HG02943 (cell line): ENCODE data around the gene UGGT1.
"Not testable (repeated sequence)": the region's sequence is repeated elsewhere in the genome, so short reads cannot be mapped to it uniquely, and the experiment has no call there.

Experiments
- ATAC-seq: cut with Tn5 transposase; IDR thresholded peaks from one replicate; pipeline ENCODE4 v1.9.1; 2021; ENCODE audit warnings: mild to moderate bottlenecking, low read depth, moderate library complexity; ENCODE audit not compliant: unreplicated experiment

The UGGT1 gene

DNA sequence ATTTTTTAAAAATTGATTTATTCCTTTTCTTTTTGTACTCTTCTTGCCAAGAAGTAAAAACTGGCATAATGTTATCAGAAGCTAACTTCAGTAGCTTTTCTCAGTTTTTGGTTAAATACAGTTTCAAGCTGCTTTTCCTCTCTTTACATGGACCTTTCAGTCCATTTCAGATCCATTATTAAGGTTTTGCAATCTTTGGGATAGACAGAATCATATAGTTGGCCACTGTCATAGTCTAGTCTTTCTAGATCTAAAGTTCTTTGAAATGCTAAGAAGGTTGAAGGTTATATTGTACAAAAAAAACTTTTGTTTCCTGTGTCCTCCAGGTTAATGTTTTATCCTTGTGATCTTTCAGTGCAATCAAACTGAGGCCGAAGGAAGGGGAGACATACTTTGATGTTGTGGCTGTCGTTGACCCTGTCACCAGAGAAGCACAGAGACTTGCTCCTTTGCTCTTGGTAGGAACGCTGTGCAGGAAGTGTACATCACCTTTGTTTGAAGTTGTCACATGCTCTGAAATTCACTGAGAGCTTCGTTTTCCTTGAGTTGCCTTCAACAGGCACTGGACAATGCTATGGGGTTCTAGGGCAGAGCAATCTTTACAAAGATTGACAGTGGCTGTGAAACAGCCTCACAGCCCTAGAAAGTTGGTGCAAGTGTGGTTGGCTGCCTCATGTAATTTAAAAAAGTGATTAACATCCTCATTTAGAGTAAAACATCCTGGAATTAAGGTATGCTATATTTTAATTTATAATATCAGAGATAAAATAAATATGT is 79.1 kb downstream of the UGGT1 start:
- no peak for ATAC-seq

DNA sequence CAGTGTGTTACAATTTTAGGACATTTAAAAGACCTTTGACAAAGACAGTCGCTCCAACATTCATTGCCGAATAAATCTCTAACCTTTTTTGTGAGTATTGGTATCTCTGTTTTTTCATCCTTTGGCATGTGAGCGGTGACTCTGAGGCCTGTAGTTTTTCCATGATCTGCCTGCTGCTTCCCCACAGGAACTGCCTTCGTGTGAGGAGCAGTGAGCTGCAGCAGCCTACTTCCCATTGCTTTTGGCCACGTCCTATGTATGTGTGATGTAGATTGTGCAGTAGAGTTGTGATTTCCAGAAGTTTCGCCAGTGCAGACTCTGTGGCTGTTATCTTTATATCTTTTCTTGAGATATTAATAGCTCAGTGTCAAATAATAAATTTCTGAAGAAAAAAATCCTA is 79.8 kb downstream of the UGGT1 start:
- ATAC-seq = no peak

DNA sequence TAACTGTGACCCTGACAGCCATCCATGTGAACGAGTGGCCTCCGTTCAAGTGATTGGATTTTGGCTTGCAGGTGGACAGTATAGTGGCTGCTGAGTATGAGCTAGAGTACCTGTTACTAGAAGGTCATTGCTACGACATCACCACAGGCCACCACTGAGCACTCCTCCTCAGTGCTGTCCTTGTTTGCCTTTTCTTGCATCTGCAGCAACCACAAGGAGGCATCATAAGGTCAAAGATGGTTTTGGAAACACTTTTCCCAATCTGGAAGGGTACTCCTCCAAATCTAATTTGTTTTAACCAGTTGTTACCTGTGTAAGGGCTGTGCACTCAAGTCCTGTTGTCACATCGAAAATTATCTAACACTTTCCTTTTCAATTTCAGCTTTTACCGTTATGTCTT is 81.2 kb downstream of the UGGT1 start:
- no peak for ATAC-seq

DNA sequence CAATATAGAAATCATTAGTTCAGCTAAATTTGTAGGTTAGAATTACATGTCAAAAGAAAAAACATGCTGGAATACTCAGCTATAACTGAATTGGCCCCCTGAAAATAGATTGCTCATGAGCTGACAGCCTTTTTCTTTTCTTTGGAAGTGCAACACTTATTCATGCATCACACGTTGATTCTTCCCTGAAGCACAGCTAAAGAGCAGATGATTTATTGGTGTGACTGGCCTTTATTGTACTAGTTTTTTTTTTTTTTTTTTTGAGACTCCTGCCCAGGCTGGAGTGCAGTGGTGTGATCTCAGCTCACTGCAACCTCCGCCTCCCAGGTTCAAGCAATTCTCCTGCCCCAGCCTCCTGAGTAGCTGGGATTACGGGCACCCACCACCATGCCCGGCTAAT is 83.1 kb downstream of the UGGT1 start:
- not testable (repeated sequence) for ATAC-seq

DNA sequence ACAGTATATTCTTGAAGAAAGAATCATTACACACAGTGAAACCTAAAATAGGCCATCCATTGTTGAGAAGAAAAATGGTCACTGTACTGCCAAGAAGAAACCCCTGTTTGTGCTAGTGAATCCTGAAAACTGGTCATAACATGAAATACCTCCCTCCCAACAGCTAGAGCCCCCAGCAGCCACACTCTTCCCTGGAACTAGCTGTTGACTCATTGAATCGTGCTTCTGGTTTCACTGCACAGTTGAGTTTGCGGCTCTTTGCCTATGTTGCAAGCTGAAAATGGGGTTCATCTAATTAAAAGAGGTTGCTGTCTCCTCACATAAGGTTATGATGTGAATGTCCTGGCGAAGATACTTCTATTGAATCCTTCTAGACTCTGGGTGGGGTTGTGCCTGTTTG is 86.3 kb downstream of the UGGT1 start:
- ATAC-seq = no peak

DNA sequence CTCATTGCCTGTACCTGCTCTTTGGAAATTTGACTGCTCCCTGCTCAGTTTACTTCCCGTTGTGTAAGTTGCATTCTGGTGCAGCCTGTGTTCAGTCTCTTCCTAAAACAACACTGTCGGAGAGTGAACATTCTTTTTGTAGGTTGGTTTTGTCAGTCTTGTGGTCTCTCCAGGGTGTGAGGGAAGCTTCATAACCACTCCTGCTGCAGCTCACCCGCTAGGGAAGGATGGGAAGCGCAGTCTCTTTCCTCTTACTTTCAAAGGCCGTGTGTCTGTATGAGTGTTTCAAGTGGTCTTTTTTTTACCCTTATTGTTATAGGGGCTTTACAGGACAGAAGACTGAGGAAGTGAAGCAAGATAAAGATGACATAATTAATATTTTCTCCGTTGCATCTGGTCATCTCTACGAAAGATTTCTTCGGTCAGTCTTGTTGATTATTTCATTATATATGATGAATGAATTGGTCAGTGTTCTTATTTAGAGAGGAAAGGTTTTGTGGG is 87.2 kb downstream of the UGGT1 start:
- ATAC-seq = no peak

DNA sequence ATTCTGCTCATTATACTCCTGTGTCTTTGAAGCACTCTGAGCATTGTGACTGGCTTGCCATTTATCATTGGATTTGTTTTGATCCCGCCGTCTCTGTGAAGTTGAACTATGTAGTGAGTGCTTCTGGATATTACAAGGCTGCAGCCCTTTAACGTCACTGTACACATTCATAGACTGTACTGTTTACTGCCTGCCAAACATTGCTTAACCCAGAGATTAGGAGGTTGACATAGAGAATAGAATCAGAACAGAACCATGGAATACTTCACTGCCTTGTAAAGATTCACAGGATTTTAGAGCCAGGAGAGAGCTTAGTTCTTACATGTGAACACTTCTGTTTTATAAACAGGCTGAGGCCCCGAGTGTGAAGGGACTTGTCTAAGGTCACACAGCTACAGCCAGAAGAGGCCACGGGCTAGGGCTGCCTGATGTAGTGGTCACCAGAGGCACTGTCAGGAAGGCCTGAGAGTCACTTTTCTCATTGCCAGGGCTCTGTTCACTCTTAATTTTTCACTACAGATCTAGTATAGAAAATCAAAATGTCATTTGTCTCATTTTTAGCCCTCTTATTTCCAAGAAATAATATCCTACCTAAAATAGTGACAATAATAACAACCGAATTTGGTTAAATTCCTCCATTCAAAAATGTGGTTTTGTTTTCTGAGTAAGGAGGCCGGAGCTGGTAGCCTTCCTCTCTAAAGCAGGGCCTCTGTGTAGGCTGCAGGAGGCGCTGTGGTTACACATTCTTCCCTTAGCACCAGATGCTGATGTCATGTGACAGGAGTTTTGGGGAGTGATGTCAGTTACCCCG is 87.9 kb downstream of the UGGT1 start:
- ATAC-seq = no peak

DNA sequence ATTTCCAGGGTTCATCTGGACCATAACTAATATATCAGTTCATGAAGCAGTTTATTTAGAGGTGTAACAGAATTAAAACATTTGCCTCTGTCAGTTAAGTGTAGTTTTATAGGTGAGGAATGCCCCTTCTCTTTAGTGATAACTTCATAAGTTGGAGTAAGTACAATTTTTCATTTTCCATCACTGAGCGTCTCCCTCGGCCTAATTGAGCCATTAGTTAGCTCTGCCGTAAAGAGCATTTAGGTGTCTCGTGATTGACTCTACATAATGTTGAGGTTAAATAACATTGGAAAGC is 88.4 kb downstream of the UGGT1 start:
- no peak for ATAC-seq

DNA sequence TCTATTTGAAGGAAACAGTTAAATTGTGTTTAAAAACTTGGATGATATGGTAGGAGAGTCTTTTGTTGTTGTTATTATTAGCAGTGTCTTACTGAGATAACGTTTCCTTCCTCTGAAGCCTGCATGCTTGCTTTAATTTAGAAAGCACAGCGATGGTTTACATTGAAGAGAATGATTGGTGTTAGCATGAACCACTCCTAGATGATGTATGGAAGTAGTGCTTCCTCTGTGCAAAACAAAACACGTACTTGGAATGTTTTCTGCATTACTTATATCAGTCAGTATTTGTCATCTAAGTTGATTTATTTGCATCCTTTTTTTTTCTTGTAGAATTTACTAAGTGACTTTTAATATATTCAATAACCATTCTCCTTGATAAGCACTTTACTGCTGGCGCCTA is 89.0 kb downstream of the UGGT1 start:
- ATAC-seq = no peak

DNA sequence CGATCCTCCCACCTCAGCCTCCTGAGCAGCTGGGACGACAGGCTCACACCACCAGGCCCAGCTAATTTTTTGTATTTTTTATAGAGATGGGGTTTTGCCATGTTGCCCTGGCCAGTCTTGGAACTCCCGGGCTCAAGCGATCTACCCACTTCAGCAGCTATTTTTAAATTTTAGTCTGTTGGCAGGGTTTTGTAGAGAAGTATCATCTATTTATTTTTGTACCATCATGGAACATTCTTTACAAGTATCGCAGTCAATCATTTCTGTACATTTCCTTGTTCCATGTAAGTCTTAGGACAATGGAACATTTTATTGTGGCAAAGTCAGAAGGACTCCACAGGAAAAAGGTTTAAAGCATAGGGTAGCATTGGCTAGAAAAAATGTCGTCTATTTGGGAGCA is 94.6 kb downstream of the UGGT1 start:
- ATAC-seq = no peak

DNA sequence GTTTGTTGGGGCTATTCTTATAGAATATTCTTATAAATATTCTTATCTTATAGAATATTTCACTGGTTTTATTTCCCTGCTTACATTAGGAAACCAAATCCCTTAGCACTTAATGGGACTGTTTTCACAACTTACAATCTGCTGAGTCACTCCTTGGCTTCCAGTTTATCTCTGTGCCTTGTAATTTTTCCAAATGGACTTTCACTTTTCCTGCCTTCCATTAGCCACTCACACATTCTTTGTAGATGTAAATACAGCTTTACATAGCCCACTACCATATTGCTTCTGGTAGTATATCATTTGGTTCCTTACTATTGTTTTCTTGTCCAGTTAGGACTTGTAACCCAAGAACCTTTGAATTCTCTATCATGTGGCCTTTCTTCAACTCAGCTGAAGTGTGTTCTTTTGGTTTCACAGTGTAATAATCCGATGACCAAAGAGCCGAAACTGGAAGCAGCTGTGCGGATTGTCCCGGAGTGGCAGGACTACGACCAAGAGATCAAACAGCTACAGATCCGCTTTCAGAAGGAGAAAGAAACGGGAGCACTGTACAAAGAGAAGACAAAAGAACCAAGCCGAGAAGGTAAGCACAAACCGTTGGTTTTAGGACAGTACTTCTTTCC is 96.1 kb downstream of the UGGT1 start:
- no peak for ATAC-seq

DNA sequence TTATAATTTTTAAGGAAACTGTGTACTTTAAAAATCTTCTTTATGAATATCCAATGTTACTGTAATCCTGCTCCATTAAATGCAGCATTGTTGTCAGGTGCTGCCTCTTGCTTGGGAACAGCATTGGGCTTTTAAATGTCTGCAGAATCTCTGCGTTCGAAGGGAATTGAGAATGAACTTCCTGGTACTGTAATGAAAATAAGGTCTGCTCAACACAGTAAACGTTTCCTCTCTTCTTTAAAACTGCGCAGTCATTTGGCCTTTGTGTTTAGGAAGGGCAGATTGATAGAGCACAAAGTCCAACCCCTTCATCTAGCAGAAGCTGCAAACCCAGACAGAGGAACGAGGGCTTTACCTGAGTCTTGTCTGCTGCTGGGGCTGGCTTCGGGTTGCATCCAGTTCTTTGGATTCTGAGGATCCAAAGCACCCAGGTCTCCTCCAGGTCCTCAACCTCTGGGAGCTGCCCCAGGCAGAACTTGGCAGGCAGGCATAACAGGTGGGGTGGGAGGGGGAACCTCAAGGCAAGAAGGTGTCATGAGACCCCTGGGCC is 104.5 kb downstream of the UGGT1 start:
- ATAC-seq = no peak

DNA sequence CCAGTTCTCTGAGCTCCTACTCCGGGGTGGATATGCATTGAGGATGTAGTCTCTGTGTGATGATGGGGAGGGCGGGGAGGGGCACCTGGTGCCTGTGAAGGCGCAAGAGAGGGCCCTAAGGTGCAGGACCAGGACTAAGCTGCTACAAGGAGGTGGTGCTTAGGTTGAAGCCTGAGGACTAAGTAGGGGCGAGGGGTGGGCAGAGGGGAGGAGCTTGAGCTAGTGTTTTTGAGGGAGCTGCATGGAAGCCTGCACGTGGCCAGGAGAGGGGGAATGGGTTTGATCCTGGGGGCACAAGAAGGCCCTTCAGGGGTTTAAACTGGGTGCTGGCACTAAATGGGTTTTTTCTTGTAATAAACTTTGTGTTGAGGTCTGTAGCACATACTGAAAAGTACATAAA is 105.0 kb downstream of the UGGT1 start:
- no peak for ATAC-seq

DNA sequence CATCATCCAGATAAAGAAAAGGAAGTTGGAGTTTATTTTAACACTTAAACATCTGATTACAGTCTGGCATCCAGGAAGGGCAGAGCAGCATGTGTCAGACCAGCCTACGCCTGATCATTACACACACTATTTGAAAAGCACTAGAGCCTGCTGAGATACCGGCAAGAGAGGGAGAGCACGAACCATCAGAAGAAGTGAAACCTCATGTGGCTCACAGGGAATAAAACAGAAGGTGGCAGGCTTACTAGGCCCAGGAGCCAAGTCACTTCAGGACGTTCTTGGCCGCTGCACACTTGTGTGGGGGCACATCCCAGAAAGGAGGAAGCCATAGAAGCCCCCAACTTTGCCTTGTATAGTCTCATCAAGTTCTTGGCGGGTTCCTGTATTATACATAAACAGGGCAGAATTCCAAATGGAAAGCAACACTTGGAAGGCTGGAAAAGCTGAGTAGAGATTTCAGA is 105.5 kb downstream of the UGGT1 start:
- no peak for ATAC-seq

DNA sequence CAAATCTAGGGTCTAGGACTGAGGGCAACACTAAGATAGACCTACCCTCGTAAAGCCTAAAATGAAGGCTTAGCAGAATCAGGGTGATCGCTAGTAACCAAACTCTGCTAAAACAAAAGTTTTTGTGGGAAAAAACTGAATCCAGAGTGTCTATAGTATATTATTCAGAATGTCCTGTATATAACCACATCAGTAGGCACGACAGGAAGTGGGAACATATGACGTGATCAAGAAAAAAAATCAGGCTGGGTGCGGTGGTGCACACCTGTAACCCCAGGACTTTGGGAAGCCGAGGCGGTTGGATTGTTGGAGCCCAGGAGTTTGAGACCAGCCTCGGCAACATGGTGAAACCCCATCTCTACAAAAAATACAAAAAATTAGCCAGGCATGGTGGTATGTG is 106.1 kb downstream of the UGGT1 start:
- ATAC-seq = no peak

DNA sequence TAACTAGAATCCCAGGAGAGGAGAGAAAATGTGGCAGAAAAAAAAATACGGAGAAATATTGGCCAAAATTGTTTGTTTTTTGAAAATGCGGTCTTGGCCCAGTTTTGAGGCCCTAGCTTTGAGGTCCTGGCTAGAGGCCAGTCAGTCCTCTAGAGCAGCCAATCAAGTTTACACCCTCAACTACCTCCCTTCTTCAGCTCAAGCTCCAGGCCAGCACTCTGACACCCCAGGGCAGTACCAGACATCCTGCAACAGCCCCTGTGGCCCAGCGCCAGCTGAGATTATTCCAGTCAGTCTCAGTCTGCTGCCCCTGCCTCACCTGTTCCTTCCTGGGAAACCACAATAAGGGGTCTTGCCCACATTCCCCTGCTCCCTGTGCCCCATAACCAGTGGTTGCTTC is 107.7 kb downstream of the UGGT1 start:
- ATAC-seq = no peak

DNA sequence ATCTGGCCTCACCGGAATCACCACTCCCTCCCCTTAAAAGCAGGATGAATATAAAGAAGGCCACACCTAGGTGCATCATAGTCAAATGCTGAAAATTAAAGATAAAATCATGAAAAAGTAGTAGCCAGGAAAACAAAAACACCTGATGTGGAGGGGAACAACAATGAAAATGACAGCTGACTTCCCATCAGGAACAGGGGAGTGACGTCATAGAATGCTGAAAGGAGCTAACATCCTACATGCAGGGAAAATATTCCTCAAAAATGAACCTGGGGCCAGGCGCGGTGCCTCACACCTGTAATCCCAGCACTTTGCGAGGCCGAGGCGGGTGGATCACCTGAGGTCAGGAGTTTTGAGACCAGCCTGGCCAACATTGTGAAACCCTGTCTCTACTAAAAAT is 108.1 kb downstream of the UGGT1 start:
- ATAC-seq = no peak

DNA sequence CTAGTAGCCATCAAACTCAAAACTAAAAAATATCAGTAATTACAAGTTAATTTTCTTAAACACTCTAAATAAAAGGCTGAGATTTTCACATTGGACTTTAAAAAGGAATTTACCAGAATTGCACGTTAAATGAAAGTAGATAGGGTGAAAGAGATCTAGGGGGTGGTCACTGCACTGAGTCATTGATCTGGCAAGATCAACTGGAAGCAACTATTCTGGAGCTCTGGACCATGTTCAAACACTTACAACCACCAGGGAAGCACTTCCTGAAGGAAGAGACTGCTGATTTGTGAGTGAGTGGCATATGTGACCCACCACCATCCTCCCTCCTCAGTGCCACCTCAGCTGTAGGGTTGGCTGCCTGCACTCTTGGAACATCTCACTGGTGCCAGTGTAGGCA is 111.8 kb downstream of the UGGT1 start:
- ATAC-seq = no peak

DNA sequence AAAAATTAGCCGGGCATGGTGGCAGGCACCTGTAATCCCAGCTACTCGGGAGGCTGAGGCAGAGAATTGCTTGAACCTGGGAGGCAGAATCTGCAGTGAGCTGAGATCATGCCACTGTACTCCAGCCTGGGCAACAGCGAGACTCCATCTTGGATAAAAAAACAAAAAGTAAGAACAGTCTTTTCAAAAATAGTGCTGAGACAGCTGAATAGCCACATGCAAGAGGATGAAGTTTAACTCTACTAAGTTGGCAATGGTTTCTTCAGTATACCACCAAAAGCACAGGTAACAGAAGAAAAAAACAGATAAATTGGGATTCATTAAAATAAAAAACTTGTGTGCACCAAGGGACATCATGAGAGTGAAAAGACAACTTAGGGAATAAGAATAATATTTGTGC is 115.2 kb downstream of the UGGT1 start:
- no peak for ATAC-seq

DNA sequence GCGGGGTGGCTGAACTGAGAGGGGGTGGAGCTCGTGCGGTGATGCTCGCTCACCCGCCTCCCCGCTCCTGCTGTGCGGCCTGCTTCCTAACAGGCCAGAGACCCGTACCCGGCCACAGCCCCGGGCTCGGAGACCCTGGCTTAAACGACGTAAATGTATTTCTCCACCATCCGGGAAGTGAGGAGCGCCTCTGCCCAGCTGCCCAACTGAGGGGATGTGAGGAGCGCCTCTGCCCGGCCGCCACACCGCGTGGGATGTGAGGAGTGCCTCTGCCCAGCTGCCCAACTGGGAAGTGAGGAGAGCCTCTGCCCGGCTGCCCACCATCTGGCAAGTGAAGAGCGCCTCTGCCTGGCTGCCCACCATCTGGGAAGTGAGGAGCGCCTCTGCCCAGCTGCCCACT is 117.0 kb downstream of the UGGT1 start:
- ATAC-seq = no peak

DNA sequence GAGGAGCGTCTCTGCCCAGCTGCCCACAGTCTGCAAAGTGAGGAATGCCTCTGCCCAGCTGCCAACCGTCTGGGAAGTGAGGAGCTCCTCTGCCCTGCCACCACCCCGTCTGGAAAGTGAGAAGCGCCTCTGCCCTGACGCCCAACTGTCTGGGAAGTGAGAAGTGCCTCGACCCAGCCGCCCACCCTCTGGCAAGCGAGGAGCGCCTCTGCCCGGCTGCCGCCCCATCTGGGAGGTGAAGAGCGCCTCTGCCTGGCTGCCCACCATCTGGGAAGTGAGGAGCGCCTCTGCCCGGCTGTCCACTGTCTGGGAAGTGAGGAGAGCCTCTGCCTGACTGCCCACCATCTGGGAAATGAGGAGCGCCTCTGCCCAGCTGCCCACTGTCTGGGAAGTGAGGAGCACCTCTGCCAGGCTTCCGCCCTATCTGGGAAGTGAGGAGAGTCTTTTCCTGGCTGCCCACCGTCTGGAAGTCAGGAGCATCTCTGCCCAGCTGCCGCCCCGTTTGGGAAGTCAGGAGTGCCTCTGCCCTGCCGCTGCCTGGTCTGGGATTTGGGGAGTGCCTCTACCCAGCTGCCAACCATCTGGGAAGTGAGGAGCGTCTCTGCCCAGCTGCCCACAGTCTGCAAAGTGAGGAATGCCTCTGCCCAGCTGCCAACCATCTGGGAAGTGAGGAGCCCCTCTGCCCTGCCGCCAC is 117.8 kb downstream of the UGGT1 start:
- not testable (repeated sequence) for ATAC-seq
